ENCODE measurements around the gene RADIL. TPM values are rescaled to one million over a fixed set of nuclear protein-coding genes. Genes with fewer than 3 reads are reported as not detected.
A peak's percentile ranks its signal among the peaks of the same experiment; 100 is the strongest.

Gene RADIL
- total and polyA plus RNA-seq, 11 donors, result 1.1 to 9.0 (median 3.4) TPM

GRCh38 chr7:4841007-4841784 lies 42.3 kb downstream of the RADIL start:
- no peak for ATAC-seq
- intact Hi-C loops (cut with DNase I), result loop anchor here in 1 of 10 donors (5.0 kb wide), 1 partner anchor 41 kb away; the partner anchor contains the start of gene RADIL
- peaks cover 0 to under 1% (median 0%) of the 10 kb centered on the region in 9 donors for H3K36me3 ChIP-seq
- no peak overlapping the region for H3K4me3 ChIP-seq
- WGBS, 4 donors, result 91 to 99% (median 93%) methylated on average over 11 to 17 of the region's 17 CpGs
- H3K9me3 ChIP-seq, result no peaks in the 10 kb centered on the region
- TF ChIP-seq POLR2A (IDR thresholded peaks at IDR 0.05) (no peak), CTCF (IDR thresholded peaks at IDR 0.05) (no peak)
- H3K27me3 ChIP-seq, result no peaks in the 10 kb centered on the region
- no peak overlapping the region for H3K27ac ChIP-seq
- no peak for DNase-seq
- peaks cover 0 to 31% (median 5%) of the 10 kb centered on the region in 12 donors for H3K4me1 ChIP-seq

- intact Hi-C loops (cut with DNase I), result loop anchor here in 1 of 10 donors (5.0 kb wide), 1 partner anchor 42 kb away; the partner anchor contains the start of gene RADIL
- H3K9me3 ChIP-seq, result no peaks in the 10 kb centered on the region
- peaks cover 0 to 31% (median 3%) of the 10 kb centered on the region in 12 donors for H3K4me1 ChIP-seq
- no peak for TF ChIP-seq CTCF (IDR thresholded peaks at IDR 0.05)
- H3K27ac ChIP-seq, result no peak overlapping the region
- DNase-seq, result no peak
- no peak for ATAC-seq
- H3K4me3 ChIP-seq, result no peak overlapping the region
- WGBS, 4 donors, result 84 to 93% (median 89%) methylated on average over 10 to 16 of the region's 16 CpGs
- H3K36me3 ChIP-seq, result peaks cover 0 to 9% (median 0%) of the 10 kb centered on the region in 9 donors
- H3K27me3 ChIP-seq, result no peaks in the 10 kb centered on the region
These were observed 43.4 kb downstream of the RADIL start for GRCh38 chr7:4840079-4840501.

GRCh38 chr7:4838626-4839334 lies 44.7 kb downstream of the RADIL start:
- H3K4me3 ChIP-seq, result no peak overlapping the region
- WGBS, 4 donors, result 93 to 98% (median 95%) methylated on average over 19 to 21 of the region's 21 CpGs
- no peak for DNase-seq

GRCh38 chr7:4837803-4838625 lies 45.5 kb downstream of the RADIL start:
- TF ChIP-seq CTCF (IDR thresholded peaks at IDR 0.05) (no peak), POLR2A (IDR thresholded peaks at IDR 0.05) (no peak)
- 49 to 62% (median 53%) methylated on average over 25 to 30 of the region's 30 CpGs for WGBS, 4 donors
- Histone ChIP-seq H3K4me1 (peaks cover 0 to 26% (median 2%) of the 10 kb centered on the region in 12 donors), H3K9me3 (no peaks in the 10 kb centered on the region), H3K27me3 (no peaks in the 10 kb centered on the region), H3K4me3 (no peak overlapping the region), H3K27ac (peak overlapping the region in 5 of 12 donors; percentile 7 to 47 (median 23)), H3K36me3 (peaks cover 0 to 23% (median 0%) of the 10 kb centered on the region in 9 donors)
- peak in 3 of 4 donors; percentile 20 to 37 (median 31) for ATAC-seq
- intact Hi-C loops (cut with DNase I), result loop anchor here in 4 of 10 donors (5.0 to 10.0 kb wide), 3 partner anchors 34 to 247 kb away; partner anchors contain the start of gene RADIL (in 2 of the 4)
- no peak for DNase-seq

More at GRCh38 chr7:4838626-4839334, 44.7 kb downstream of the RADIL start:
- Histone ChIP-seq H3K9me3 (no peaks in the 10 kb centered on the region), H3K27me3 (no peaks in the 10 kb centered on the region), H3K36me3 (peaks cover 0 to 20% (median 0%) of the 10 kb centered on the region in 9 donors), H3K4me1 (peaks cover 0 to 31% (median 3%) of the 10 kb centered on the region in 12 donors), H3K27ac (peak overlapping the region in 2 of 12 donors; percentile 7 to 34)
- TF ChIP-seq POLR2A (IDR thresholded peaks at IDR 0.05), result no peak
- intact Hi-C loops (cut with DNase I), result loop anchor here in 4 of 10 donors (5.0 to 10.0 kb wide), 3 partner anchors 34 to 246 kb away; partner anchors contain the start of gene RADIL (in 2 of the 4)
- no peak for ATAC-seq

Measured in heart left ventricle (tissue), 16 donors.